ENCODE results near the gene CT45A10.
"Not testable (repeated sequence)": the region's sequence is repeated elsewhere in the genome, so short reads cannot be mapped to it uniquely, and the experiment has no call there.

Gene CT45A10

GRCh38 chrX:135837180-135837579 lies 56.1 kb downstream of the CT45A10 start, which contains the start of gene CT45A7:
Gene CT45A7, minus strand, starts transcription at chrX:135837280. Its CDS starts 3,747 bp downstream, at chrX:135833533.
- not testable (repeated sequence) for H3K4me3 ChIP-seq (ENCODE audit: insufficient read depth, low read length, poor library complexity, severe bottlenecking); H3K9me2 ChIP-seq (replicated peaks; ENCODE audit: insufficient read depth, low read length); H3K9ac ChIP-seq (ENCODE audit: low read length); H3K79me2 ChIP-seq (ENCODE audit: insufficient read depth, low read length); H3K27ac ChIP-seq (ENCODE audit: low read depth, low read length); H3K27me3 ChIP-seq (ENCODE audit: low read length); H3F3A ChIP-seq (ENCODE audit: insufficient read depth); H4K20me1 ChIP-seq (ENCODE audit: low read depth, low read length); H3K4me2 ChIP-seq (ENCODE audit: low read depth, low read length, poor library complexity, severe bottlenecking); H3K9me3 ChIP-seq (ENCODE audit: insufficient read depth, low read length); H3K36me3 ChIP-seq (ENCODE audit: low read length); H2AFZ ChIP-seq (ENCODE audit: low read depth, low read length, severe bottlenecking)
